Stimulated activated naive CD4-positive, alpha-beta T cell treated with Interleukin-2 at 50 U/mL for 16 hours (primary cell): ENCODE results near the gene ELP4.

Experiments
- DNase-seq: peaks from one replicate; lab custom pipeline; 2025; lab: John Stamatoyannopoulos, UW

Gene ELP4

GRCh38 chr11:31800398-31801265 lies 291.1 kb downstream of the ELP4 start:
- no peak for DNase-seq

GRCh38 chr11:31801298-31801702 lies 291.7 kb downstream of the ELP4 start:
- no peak for DNase-seq

GRCh38 chr11:31802000-31802551 lies 292.5 kb downstream of the ELP4 start:
- no peak for DNase-seq

- no peak for DNase-seq
These were observed 293.0 kb downstream of the ELP4 start for GRCh38 chr11:31802609-31802989.

- DNase-seq, result no peak
These were observed 293.6 kb downstream of the ELP4 start for GRCh38 chr11:31802990-31803812.

- DNase-seq, result no peak
These were observed 294.3 kb downstream of the ELP4 start for GRCh38 chr11:31803813-31804311.

- DNase-seq, result no peak
These were observed 294.9 kb downstream of the ELP4 start for GRCh38 chr11:31804312-31805036.

GRCh38 chr11:31805037-31805628 lies 295.6 kb downstream of the ELP4 start:
- no peak for DNase-seq

GRCh38 chr11:31805629-31806185 lies 296.1 kb downstream of the ELP4 start:
- no peak for DNase-seq

GRCh38 chr11:31806186-31806927 lies 296.8 kb downstream of the ELP4 start:
- no peak for DNase-seq

GRCh38 chr11:31806928-31807798 lies 297.6 kb downstream of the ELP4 start:
- no peak for DNase-seq

GRCh38 chr11:31807799-31808667 lies 298.5 kb downstream of the ELP4 start:
- no peak for DNase-seq

- no peak for DNase-seq
These were observed 299.4 kb downstream of the ELP4 start for GRCh38 chr11:31808721-31809540.

- no peak for DNase-seq
These were observed 299.9 kb downstream of the ELP4 start for GRCh38 chr11:31809541-31809856.

- no peak for DNase-seq
These were observed 300.6 kb downstream of the ELP4 start for GRCh38 chr11:31809857-31810778.

- peak; percentile 24 for DNase-seq
These were observed 301.4 kb downstream of the ELP4 start, which contains the start of gene PAX6 for GRCh38 chr11:31810779-31811647. PAX6 (minus strand) TSS chr11:31811322; CDS start chr11:31806411, 4,911 bp downstream.
